SK-N-SH (cell line): ENCODE results near the gene FBXO10.

Source experiments
- EP300 ChIP-seq, 2 experiments: IDR thresholded peaks; 2 replicates each; pipeline versions ENCODE4 v1.4.0 to v1.6.1; 2012; ENCODE audit warnings: borderline replicate concordance in 1 of 2, low read depth in 1 of 2, low read length in 1 of 2
- NFIC ChIP-seq: IDR thresholded peaks from 2 replicates; pipeline ENCODE4 v1.4.0; 2012; ENCODE audit warnings: borderline replicate concordance
- NRF1 ChIP-seq: IDR thresholded peaks from 2 replicates; pipeline ENCODE4 v1.6.1; 2012; ENCODE audit warnings: low read depth, mild to moderate bottlenecking, low read length
- RAD21 ChIP-seq: IDR thresholded peaks from 2 replicates; pipeline ENCODE4 v1.6.1; 2012; ENCODE audit warnings: mild to moderate bottlenecking, low read length
- TAF1 ChIP-seq: IDR thresholded peaks from 2 replicates; pipeline ENCODE4 v1.6.1; 2012; ENCODE audit warnings: low read depth, mild to moderate bottlenecking, low read length, moderate library complexity, borderline replicate concordance
- TCF12 ChIP-seq: IDR thresholded peaks from 2 replicates; pipeline ENCODE4 v1.4.0; 2012
- TF ChIP-seq, protein P1 (sequence below): IDR thresholded peaks from 2 replicates; pipeline ENCODE4 v1.6.1; 2012; ENCODE audit warnings: mild to moderate bottlenecking, low read depth, low read length, moderate library complexity
- TF ChIP-seq, protein P2 (sequence below): fragments of 200-600 bp; sonication (generic); IDR thresholded peaks from 2 replicates; pipeline ENCODE4 v1.6.1; 2017; ENCODE audit warnings: antibody characterized with exemption, mild to moderate bottlenecking, moderate library complexity

DNA sequence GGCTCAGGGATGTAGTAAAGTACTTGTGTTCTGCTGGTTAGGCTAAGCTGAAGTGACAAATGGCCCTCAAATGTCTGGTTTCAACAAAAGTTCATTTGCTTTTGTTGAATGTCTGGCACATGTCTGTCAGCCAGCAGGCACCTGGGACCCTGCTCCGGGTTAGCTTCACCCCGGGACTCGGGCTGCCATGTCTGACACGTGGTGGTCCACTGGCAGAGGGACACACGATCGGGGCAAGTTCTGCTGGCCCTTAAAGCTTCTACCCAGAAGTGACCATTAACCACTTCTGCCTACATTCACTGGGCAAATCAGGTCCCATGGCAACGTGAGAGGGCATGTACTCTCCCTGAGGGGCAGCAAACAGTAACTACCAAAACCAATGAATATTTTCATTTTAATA is 66.6 kb downstream of the FBXO10 start:
- no peak for TF ChIP-seq TCF12
- TF ChIP-seq, protein P1, sequence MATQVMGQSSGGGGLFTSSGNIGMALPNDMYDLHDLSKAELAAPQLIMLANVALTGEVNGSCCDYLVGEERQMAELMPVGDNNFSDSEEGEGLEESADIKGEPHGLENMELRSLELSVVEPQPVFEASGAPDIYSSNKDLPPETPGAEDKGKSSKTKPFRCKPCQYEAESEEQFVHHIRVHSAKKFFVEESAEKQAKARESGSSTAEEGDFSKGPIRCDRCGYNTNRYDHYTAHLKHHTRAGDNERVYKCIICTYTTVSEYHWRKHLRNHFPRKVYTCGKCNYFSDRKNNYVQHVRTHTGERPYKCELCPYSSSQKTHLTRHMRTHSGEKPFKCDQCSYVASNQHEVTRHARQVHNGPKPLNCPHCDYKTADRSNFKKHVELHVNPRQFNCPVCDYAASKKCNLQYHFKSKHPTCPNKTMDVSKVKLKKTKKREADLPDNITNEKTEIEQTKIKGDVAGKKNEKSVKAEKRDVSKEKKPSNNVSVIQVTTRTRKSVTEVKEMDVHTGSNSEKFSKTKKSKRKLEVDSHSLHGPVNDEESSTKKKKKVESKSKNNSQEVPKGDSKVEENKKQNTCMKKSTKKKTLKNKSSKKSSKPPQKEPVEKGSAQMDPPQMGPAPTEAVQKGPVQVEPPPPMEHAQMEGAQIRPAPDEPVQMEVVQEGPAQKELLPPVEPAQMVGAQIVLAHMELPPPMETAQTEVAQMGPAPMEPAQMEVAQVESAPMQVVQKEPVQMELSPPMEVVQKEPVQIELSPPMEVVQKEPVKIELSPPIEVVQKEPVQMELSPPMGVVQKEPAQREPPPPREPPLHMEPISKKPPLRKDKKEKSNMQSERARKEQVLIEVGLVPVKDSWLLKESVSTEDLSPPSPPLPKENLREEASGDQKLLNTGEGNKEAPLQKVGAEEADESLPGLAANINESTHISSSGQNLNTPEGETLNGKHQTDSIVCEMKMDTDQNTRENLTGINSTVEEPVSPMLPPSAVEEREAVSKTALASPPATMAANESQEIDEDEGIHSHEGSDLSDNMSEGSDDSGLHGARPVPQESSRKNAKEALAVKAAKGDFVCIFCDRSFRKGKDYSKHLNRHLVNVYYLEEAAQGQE = no peak
- no peak for TF ChIP-seq TAF1
- TF ChIP-seq, protein P2, sequence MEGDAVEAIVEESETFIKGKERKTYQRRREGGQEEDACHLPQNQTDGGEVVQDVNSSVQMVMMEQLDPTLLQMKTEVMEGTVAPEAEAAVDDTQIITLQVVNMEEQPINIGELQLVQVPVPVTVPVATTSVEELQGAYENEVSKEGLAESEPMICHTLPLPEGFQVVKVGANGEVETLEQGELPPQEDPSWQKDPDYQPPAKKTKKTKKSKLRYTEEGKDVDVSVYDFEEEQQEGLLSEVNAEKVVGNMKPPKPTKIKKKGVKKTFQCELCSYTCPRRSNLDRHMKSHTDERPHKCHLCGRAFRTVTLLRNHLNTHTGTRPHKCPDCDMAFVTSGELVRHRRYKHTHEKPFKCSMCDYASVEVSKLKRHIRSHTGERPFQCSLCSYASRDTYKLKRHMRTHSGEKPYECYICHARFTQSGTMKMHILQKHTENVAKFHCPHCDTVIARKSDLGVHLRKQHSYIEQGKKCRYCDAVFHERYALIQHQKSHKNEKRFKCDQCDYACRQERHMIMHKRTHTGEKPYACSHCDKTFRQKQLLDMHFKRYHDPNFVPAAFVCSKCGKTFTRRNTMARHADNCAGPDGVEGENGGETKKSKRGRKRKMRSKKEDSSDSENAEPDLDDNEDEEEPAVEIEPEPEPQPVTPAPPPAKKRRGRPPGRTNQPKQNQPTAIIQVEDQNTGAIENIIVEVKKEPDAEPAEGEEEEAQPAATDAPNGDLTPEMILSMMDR = no peak
- no peak for TF ChIP-seq NFIC
- TF ChIP-seq NRF1 = no peak
- no peak for TF ChIP-seq RAD21
- TF ChIP-seq EP300 (IDR thresholded peaks at IDR 0.05; ENCODE audit: borderline replicate concordance in 1 of 2, low read depth in 1 of 2, low read length in 1 of 2) = no peak
